WI38 (cell line): ENCODE results near the gene COL18A1.

Experiments used
- H3K4me3 ChIP-seq: 2 replicates; pipeline ENCODE4 v1.5.1; 2011; ENCODE audit warnings: low read depth, mild to moderate bottlenecking, control low read depth, low read length
- TF ChIP-seq, protein P1 (sequence below): IDR thresholded peaks from 2 replicates; pipeline ENCODE4 v1.5.1; 2012; ENCODE audit warnings: low read depth, mild to moderate bottlenecking, control low read depth, low read length

The COL18A1 gene

DNA sequence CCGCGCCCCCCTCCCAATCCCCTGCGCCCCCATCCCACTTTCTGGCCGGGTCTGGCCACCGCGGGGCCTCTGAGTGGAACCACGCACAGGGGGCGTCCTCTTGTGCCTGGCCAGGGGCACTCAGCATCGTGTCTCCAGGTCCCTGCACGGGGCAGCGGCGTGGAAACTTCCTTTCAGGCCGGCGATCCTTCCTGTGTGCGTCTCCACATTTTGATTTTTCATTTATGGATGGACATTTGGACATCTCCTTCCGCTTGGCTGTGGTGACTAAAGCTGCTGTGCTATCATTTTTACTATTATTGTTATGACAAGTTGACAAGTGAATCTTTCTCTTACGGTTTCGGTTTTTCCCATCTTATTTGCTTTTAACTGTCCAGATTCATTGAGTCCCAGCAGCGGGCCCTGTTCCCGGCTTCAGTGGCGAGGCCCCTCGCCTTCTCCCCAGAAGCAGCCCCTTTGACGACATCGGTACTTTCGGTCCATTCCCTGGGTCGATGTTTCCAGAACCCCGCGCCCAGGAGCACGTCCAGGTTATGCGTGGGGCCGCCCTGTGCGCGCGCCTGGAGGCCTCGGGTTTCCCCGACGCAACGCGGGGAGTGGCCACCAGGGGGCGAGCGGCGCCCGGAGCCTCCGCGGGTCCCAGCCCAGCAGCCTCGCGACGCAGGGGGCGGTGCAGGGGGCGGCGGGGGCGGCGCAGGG is 149.7 kb downstream of the COL18A1 start:
- H3K4me3 ChIP-seq, result peak overlapping the region; percentile 68
- TF ChIP-seq, protein P1, sequence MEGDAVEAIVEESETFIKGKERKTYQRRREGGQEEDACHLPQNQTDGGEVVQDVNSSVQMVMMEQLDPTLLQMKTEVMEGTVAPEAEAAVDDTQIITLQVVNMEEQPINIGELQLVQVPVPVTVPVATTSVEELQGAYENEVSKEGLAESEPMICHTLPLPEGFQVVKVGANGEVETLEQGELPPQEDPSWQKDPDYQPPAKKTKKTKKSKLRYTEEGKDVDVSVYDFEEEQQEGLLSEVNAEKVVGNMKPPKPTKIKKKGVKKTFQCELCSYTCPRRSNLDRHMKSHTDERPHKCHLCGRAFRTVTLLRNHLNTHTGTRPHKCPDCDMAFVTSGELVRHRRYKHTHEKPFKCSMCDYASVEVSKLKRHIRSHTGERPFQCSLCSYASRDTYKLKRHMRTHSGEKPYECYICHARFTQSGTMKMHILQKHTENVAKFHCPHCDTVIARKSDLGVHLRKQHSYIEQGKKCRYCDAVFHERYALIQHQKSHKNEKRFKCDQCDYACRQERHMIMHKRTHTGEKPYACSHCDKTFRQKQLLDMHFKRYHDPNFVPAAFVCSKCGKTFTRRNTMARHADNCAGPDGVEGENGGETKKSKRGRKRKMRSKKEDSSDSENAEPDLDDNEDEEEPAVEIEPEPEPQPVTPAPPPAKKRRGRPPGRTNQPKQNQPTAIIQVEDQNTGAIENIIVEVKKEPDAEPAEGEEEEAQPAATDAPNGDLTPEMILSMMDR, result peak; percentile 53

DNA sequence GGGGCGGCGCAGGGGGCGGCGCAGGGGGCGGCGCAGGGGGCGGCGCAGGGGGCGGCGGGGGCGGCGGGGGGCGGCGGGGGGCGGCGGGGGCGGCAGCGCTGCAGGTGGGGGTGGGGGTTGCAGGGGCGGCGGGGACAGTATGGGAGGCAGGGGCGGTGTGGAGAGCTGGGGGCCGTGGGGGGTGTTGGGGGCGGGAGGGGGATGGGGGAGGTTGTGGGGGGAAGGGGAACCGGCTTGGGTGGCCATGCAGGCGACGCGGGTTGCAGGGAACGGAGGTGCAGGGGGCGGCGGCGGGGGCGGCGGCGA is 150.2 kb downstream of the COL18A1 start:
- H3K4me3 ChIP-seq, result no peak overlapping the region; the same call in 1 of the 2 replicates
- TF ChIP-seq, protein P1, result no peak

DNA sequence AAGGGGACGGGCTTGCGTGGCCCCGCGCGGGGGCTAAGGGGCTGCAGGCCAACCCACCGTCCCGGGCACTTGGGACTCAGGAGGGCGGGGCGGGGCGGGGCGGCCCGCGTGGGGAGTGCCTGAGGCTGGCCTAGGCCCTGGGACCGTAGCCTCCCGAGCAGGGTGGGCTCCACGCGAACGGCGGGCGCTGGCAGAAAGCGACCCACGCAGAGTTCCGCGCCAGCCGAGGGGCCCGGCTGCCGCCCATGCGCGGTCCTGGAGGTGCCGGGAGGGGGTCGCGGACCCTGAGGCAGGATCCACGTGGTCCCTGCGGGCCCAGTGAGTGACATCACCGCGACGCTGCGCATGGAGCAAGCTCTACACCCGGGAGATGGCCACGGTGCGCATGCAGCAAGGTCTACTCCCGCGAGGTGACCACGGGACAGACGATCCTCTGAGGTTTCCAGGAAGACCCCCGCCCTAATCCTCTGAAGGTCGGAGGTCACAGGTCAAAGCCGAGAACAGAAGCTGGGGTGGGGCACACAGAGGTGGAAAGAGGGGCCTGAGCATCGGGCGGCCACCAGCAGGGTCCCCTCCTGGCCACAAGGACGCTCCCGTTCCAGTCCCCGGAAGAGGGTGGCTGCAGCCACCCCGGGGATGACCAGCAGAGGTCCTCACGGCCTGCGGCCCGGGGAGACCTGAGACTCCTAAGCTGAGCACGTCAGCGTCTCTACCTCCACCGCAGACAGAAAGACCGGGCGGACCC is 150.8 kb downstream of the COL18A1 start:
- H3K4me3 ChIP-seq, result peak overlapping the region; percentile 49

DNA sequence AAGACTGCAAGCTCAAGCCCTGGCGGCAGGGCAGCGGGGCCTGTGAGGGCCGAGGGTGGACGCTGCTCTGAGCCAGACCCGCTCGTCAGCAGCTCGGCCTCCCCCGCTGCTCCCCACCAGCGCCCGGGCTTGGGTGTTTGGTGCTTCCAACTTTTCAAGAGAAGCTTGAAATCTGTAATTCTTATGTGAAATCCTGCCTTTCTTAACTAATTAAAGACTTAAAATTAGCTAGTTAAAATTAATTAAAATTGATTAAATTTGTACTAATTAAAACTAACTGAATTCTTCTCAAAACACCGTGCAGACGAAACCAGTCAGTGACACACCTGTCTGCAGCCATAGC is 151.3 kb downstream of the COL18A1 start:
- H3K4me3 ChIP-seq, result no peak overlapping the region
- TF ChIP-seq, protein P1, result no peak

More for the DNA sequence above, 150.8 kb downstream of the COL18A1 start:
- TF ChIP-seq, protein P1, result peak; percentile 59

DNA sequence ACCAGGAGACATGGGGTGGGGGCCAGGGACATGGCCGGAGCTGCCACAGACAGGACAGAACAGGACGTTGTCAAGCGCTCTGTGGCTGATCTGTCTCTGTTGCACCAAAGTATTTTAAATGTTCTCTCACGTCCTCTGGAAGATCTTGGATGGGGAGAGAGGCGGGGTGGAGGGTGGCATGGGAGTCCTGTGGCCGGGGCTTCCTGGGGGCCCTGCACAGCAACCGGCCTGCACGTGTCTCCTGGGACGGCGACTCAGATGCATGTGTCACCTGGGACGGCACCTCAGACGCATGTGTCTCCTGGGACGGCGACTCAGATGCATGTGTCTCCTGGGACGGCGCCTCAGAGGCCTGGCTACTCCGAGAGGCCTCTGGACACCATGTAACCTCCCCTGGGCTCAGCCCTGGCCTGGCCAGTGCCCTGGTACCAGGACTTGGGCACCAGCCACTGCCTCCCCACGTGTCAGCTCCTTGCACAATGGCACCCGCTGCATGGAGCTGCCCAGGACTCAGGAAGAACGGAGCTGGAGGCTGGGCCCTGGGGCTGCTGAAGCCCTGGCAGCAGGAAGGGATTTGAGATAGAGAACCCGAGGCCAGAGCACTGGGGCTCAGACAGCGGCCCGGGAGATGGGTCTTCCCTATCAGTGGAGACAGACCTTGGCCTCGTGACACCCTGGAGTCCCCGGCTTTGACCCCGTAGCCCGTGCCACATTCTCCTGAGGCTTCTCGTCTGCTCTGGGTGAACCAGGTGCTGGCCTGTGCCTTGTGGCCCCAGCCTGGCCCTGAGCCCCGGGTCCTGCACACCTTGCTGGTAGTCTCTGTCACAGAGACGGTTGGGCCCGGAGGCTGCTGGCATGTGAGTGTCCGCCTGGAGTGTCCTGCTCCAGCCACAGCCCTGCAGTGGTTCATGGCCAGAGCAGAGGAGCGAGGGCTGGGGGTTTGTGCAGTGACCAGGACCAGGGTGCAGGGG is 152.0 kb downstream of the COL18A1 start:
- TF ChIP-seq, protein P1, result no peak
- H3K4me3 ChIP-seq, result no peak overlapping the region

DNA sequence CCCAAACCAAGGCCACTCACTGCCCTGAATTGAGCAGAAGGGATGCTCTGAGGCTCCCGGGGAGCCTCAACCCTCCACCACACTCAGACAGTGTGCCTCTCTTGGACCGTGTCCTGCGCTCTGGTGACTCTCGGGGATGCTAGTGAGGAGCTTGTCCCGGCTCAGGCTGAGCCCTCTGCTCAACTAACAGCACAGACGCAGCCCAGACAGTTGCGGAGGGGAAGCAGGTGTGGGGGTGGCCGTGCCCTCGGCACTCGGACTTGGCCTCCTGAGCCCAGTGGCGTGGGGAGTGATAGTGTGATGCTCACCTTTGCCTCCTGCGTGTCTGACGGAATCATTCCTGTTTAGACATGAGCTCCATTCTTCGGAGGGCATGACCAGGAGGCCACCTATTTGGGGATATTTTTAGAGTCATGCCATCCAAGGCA is 152.7 kb downstream of the COL18A1 start:
- TF ChIP-seq, protein P1, result no peak
- H3K4me3 ChIP-seq, result no peak overlapping the region
